SU-DHL-6 (cell line): ENCODE measurements around the gene TRIM23.

ENCODE experiments used
- H2AFZ ChIP-seq: fragments of 200-600 bp; sonication (generic); 2 replicates; pipeline ENCODE4 v1.6.1; 2014; ENCODE audit warnings: low read depth, mild to moderate bottlenecking, moderate library complexity, mixed read lengths, antibody characterized with exemption, low read length; ENCODE audit not compliant: severe bottlenecking
- H3F3A ChIP-seq: fragments of 200-600 bp; shearing (Covaris generic); 2 replicates; pipeline ENCODE4 v1.6.0; 2016; ENCODE audit warnings: antibody characterized with exemption, mild to moderate bottlenecking; ENCODE audit not compliant: insufficient read depth
- H3K27ac ChIP-seq: fragments of 200-600 bp; sonication (generic); 2 replicates; pipeline ENCODE4 v1.5.1; 2016; ENCODE audit warnings: low read depth, mild to moderate bottlenecking, low read length, moderate library complexity, mixed read lengths
- H3K27me3 ChIP-seq: fragments of 200-600 bp; sonication (generic), shearing (Covaris generic); 2 replicates; pipeline ENCODE4 v1.6.0; 2014; ENCODE audit warnings: mild to moderate bottlenecking, low read length
- H3K36me3 ChIP-seq: fragments of 200-600 bp; sonication (generic); 2 replicates; pipeline ENCODE4 v1.6.1; 2014; ENCODE audit warnings: mild to moderate bottlenecking, low read length, mixed read lengths
- H3K4me2 ChIP-seq: fragments of 300-600, 200-600 bp; shearing (Covaris generic), sonication (generic); 2 replicates; pipeline ENCODE4 v1.6.0; 2014; ENCODE audit warnings: low read length, low read depth, mild to moderate bottlenecking; ENCODE audit not compliant: poor library complexity, severe bottlenecking
- H3K4me3 ChIP-seq: fragments of 200-600 bp; sonication (generic); 2 replicates; pipeline ENCODE4 v1.5.1; 2014; ENCODE audit warnings: antibody characterized with exemption, low read length, mild to moderate bottlenecking, mixed read lengths; ENCODE audit not compliant: insufficient read depth, poor library complexity, severe bottlenecking
- H3K79me2 ChIP-seq: fragments of 200-600 bp; sonication (generic); 2 replicates; pipeline ENCODE4 v1.6.1; 2014; ENCODE audit warnings: mild to moderate bottlenecking, low read length, moderate library complexity; ENCODE audit not compliant: insufficient read depth
- H3K9ac ChIP-seq: fragments of 200-600 bp; sonication (generic); 2 replicates; pipeline ENCODE4 v1.7.0; 2014; ENCODE audit warnings: mild to moderate bottlenecking, low read length
- H3K9me2 ChIP-seq: fragments of 200-600 bp; sonication (generic); replicated peaks from 2 replicates; pipeline ENCODE4 v1.6.1; 2014; ENCODE audit warnings: low read length; ENCODE audit not compliant: insufficient read depth
- H3K9me3 ChIP-seq: fragments of 200-600 bp; sonication (generic); 2 replicates; pipeline ENCODE4 v1.6.1; 2014; ENCODE audit warnings: low read length, mixed read lengths; ENCODE audit not compliant: insufficient read depth
- H4K20me1 ChIP-seq: fragments of 200-600 bp; sonication (generic); 2 replicates; pipeline ENCODE4 v1.6.1; 2014; ENCODE audit warnings: low read depth, mild to moderate bottlenecking, antibody characterized with exemption, low read length, moderate library complexity, mixed read lengths
- EZH2phosphoT487 ChIP-seq: fragments of 200-600 bp; sonication (generic), shearing (Covaris generic); conservative IDR thresholded peaks from 2 replicates; pipeline ENCODE4 v1.6.1; 2018; ENCODE audit warnings: mild to moderate bottlenecking, antibody characterized with exemption, low read length, moderate library complexity, mixed read lengths
- TF ChIP-seq, protein P1 (sequence below): fragments of 200-600 bp; sonication (generic); IDR thresholded peaks from one replicate; pipeline ENCODE4 v1.5.1; 2017; ENCODE audit warnings: antibody characterized with exemption, mild to moderate bottlenecking, low read length, moderate library complexity; ENCODE audit not compliant: insufficient read depth, poor library complexity, severe bottlenecking

Gene TRIM23

DNA sequence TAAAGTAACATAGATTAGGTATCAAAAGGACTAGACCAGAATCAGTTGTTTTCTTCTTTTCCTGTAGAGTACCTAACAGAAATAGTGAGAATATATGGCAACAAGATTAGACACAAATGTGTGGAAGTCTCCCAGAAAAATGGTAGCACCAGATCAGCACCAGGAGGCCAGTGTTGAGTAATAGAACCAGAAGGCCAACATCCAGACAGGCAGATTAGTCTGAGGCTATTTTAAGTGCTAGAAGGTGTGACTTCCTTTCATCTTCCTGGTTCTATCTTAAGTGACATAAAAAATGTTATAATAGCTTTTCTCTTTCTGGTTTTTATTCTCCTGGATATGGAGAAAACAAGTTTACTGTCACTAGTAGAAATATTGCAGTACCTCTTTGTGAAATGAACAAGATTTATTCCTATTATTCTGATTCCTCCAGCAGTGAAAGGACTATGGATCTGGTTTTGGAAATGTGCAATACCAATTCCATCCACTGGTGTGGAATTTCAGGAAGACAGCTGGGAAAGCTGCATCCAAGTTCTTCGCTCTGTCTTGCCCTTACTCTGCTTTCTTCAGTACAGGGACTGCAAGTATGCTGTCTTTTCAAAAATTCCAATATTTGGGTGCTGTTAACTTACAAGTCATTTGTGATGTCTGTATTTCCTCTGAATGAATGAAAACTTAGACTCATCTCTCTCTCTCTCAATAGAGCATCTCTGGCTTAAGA is 39.8 kb upstream of the TRIM23 start:
- Histone ChIP-seq H3K27ac (no peak overlapping the region), H3K9me2 (no peaks in the 10 kb centered on the region), H3K4me2 (no peak overlapping the region), H3K4me3 (no peak overlapping the region), H3F3A (0 out of 2 replicates have a peak, but pooled peaks cover 4% of the 10 kb centered on the region), H3K9me3 (no peaks in the 10 kb centered on the region), H3K79me2 (no peaks in the 10 kb centered on the region), H3K9ac (no peak overlapping the region), H3K36me3 (peaks cover 11% of the 10 kb centered on the region; the same call in 1 of the 2 replicates), H3K27me3 (no peaks in the 10 kb centered on the region), H4K20me1 (no peaks in the 10 kb centered on the region), H2AFZ (no peak overlapping the region)
- TF ChIP-seq, protein P1, sequence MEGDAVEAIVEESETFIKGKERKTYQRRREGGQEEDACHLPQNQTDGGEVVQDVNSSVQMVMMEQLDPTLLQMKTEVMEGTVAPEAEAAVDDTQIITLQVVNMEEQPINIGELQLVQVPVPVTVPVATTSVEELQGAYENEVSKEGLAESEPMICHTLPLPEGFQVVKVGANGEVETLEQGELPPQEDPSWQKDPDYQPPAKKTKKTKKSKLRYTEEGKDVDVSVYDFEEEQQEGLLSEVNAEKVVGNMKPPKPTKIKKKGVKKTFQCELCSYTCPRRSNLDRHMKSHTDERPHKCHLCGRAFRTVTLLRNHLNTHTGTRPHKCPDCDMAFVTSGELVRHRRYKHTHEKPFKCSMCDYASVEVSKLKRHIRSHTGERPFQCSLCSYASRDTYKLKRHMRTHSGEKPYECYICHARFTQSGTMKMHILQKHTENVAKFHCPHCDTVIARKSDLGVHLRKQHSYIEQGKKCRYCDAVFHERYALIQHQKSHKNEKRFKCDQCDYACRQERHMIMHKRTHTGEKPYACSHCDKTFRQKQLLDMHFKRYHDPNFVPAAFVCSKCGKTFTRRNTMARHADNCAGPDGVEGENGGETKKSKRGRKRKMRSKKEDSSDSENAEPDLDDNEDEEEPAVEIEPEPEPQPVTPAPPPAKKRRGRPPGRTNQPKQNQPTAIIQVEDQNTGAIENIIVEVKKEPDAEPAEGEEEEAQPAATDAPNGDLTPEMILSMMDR, result no peak
- TF ChIP-seq EZH2phosphoT487, result no peak

DNA sequence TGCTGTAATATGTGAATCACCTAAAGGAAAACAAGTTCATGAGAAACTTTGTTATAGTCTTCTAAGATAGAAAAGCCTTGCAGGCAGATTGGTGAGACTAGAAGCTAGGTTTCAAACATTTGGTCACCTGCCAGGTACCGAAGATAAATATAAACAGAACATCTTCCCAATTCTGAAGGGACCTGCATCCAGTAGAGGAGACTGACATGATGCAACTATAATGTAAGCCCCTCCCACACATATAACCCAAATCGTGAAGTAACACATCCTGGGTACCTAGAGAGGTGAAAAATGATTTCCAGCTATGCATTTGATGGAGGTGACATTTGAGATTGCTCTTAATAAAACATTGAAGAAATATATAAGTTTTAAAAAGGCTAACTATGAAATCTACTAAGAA is 30.6 kb upstream of the TRIM23 start:
- Histone ChIP-seq H3K27ac (no peak overlapping the region), H3K9me2 (no peaks in the 10 kb centered on the region), H3K36me3 (peaks cover 18% of the 10 kb centered on the region), H3K9me3 (no peaks in the 10 kb centered on the region), H3K9ac (no peak overlapping the region), H4K20me1 (no peaks in the 10 kb centered on the region), H2AFZ (no peak overlapping the region), H3K79me2 (0 out of 2 replicates have a peak, but pooled peaks cover 4% of the 10 kb centered on the region), H3F3A (peaks cover 5% of the 10 kb centered on the region), H3K27me3 (no peaks in the 10 kb centered on the region), H3K4me2 (no peak overlapping the region), H3K4me3 (no peak overlapping the region)
- TF ChIP-seq, protein P1, result no peak
- no peak for TF ChIP-seq EZH2phosphoT487

DNA sequence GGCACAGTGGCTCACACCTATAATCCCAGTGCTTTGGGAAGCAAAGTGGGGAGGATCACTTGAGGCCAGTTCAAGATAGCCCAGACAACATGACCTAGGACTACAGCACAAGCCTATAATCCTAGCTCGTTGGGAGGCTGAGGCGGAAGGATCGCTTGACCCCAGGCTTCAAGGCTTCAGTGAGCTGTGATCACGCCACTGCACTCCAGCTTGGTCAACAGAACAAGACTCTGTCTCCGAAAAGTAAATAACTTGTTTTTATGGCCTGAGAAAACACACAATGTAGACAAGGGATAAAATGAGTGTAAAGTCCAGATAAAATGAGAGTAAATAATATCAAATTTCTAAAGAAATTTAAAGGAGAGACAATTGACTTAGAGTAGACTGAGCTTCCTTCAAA is 27.0 kb upstream of the TRIM23 start:
- Histone ChIP-seq H3K4me3 (no peak overlapping the region), H3K36me3 (peaks cover 12% of the 10 kb centered on the region), H3K9me3 (no peaks in the 10 kb centered on the region), H3K27me3 (no peaks in the 10 kb centered on the region), H4K20me1 (no peaks in the 10 kb centered on the region), H2AFZ (no peak overlapping the region), H3K27ac (no peak overlapping the region), H3K4me2 (no peak overlapping the region), H3K79me2 (0 out of 2 replicates have a peak, but pooled peaks cover 4% of the 10 kb centered on the region), H3K9ac (no peak overlapping the region), H3K9me2 (no peaks in the 10 kb centered on the region), H3F3A (peaks cover 5% of the 10 kb centered on the region)
- no peak for TF ChIP-seq EZH2phosphoT487
- TF ChIP-seq, protein P1, result no peak
